ENCODE data around the gene RHOT2. TPM values are rescaled to one million over a fixed set of nuclear protein-coding genes. Genes with fewer than 3 reads are reported as not detected.

RHOT2 gene
- total RNA-seq, 1 donor from 2014 or later: 90.3 TPM

DNA sequence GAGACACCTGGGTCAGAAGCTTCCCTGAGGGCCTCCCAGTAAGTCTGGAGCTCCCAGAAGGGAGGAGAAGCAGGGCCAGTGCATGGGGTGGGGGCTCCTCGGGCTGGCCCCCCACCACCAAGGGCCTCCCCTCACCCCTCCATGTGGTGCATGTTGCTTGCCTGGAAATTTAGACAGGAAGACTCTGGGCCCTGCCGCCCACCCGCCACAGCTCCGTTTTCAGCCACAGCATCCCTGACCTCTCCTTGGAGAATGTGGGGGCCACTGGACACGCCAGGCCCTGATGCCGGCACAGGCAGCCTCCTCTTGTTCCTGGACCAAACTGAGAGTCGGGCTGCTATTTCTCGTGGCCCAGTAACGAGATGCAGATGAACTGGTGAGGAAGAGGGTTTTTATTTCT is 29.1 kb upstream of the RHOT2 start:
- Histone ChIP-seq H3K4me1 (peaks cover 60% of the 10 kb centered on the region), H3K36me3 (peaks cover 15% of the 10 kb centered on the region), H3K9me3 (replicated peaks) (no peaks in the 10 kb centered on the region), H3K4me3 (no peak overlapping the region), H3K27me3 (ENCODE audit: low read depth) (no peaks in the 10 kb centered on the region), H3K27ac (replicated peaks) (peak overlapping the region; percentile 99)
- intact Hi-C loops (cut with micrococcal nuclease): no loop called here
- TF ChIP-seq, protein P1, sequence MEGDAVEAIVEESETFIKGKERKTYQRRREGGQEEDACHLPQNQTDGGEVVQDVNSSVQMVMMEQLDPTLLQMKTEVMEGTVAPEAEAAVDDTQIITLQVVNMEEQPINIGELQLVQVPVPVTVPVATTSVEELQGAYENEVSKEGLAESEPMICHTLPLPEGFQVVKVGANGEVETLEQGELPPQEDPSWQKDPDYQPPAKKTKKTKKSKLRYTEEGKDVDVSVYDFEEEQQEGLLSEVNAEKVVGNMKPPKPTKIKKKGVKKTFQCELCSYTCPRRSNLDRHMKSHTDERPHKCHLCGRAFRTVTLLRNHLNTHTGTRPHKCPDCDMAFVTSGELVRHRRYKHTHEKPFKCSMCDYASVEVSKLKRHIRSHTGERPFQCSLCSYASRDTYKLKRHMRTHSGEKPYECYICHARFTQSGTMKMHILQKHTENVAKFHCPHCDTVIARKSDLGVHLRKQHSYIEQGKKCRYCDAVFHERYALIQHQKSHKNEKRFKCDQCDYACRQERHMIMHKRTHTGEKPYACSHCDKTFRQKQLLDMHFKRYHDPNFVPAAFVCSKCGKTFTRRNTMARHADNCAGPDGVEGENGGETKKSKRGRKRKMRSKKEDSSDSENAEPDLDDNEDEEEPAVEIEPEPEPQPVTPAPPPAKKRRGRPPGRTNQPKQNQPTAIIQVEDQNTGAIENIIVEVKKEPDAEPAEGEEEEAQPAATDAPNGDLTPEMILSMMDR (IDR thresholded peaks at IDR 0.05; ENCODE audit: borderline replicate concordance): no peak
- no peak for DNase-seq

DNA sequence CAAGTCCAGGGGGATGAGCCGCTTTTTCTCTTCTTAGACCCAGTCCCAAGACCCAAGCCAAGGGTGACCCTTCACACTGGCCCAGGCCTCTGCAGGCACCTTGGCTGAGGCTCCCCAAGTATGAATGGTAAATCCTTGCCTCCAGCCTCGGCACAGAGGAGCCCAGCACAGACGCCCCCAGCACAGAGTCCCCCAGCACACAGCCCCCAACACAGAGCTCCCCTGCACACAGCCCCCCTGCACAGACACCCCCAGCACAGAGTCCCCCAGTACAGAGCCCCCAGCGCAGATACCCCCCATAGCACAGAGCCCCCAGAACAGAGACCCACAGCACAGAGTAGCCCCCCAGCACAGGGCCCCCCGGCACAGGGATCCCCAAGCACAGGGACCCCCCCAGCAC is 27.3 kb upstream of the RHOT2 start:
- peak overlapping the region; percentile 87 for H3K4me3 ChIP-seq
- intact Hi-C loops (cut with micrococcal nuclease): no loop called here
- no peak for DNase-seq
- H3K9me3 ChIP-seq (replicated peaks): no peaks in the 10 kb centered on the region
- H3K4me1 ChIP-seq: peaks cover 68% of the 10 kb centered on the region
- peak overlapping the region; percentile 97 for H3K27ac ChIP-seq (replicated peaks)
- peaks cover 7% of the 10 kb centered on the region for H3K36me3 ChIP-seq
- TF ChIP-seq, protein P1 (IDR thresholded peaks at IDR 0.05; ENCODE audit: borderline replicate concordance): no peak
- H3K27me3 ChIP-seq (ENCODE audit: low read depth): no peaks in the 10 kb centered on the region

DNA sequence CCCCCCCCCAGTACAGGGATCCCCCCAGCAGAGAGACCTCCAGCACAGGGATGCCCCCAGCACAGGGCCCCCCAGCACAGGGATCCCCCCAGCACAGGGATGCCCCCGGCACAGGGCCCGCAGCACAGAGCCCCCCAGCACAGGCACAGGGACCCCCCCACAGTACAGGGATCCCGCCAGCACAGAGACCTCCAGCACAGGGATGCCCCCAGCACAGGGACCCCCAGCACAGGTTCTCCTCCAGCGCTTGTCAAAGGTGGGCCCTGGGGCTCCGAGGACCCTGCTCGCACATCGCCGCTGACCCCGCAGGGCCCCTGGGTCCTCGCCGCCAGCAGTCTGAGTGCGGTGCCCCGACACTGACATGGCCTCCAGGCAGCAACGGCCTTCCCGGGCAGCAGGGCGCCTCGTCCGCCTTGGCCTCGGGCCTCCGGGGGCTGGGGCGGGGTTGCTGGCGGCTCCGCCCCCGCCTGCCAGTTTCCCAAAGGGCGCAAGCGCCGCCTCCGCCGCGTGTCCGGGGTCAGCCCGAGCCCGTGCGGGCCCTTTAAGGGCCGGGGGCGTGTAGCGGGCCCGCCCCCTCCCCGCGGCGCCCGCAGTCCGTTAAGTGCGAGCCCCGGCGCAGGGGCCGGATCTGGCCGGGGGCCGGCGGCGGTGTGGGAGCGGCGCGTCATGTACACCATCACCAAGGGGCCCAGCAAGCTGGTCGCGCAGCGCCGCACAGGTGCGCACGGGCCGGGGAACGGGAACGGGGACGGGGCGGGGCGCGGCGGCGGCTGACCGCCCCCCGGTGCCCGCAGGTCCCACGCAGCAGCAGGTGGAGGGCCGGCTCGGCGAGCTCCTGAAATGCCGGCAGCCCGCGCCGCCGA is 26.4 kb upstream of the RHOT2 start, which contains the start of gene MCRIP2:
MCRIP2 (plus strand) TSS at position 503 of the 863 bp plus-strand sequence; CDS start at position 667, 164 bp downstream.
- H3K9me3 ChIP-seq (replicated peaks): no peaks in the 10 kb centered on the region
- no peaks in the 10 kb centered on the region for H3K27me3 ChIP-seq (ENCODE audit: low read depth)
- H3K27ac ChIP-seq (replicated peaks): peak within 1 kb of the TSS; percentile 97
- TF ChIP-seq, protein P1 (IDR thresholded peaks at IDR 0.05; ENCODE audit: borderline replicate concordance): no peak
- peaks cover 7% of the 10 kb centered on the region for H3K36me3 ChIP-seq
- intact Hi-C loops (cut with micrococcal nuclease): no loop called here
- peak within 1 kb of the TSS; percentile 87 for H3K4me3 ChIP-seq
- H3K4me1 ChIP-seq: peaks cover 70% of the 10 kb centered on the region
- peak; percentile 89 for DNase-seq

DNA sequence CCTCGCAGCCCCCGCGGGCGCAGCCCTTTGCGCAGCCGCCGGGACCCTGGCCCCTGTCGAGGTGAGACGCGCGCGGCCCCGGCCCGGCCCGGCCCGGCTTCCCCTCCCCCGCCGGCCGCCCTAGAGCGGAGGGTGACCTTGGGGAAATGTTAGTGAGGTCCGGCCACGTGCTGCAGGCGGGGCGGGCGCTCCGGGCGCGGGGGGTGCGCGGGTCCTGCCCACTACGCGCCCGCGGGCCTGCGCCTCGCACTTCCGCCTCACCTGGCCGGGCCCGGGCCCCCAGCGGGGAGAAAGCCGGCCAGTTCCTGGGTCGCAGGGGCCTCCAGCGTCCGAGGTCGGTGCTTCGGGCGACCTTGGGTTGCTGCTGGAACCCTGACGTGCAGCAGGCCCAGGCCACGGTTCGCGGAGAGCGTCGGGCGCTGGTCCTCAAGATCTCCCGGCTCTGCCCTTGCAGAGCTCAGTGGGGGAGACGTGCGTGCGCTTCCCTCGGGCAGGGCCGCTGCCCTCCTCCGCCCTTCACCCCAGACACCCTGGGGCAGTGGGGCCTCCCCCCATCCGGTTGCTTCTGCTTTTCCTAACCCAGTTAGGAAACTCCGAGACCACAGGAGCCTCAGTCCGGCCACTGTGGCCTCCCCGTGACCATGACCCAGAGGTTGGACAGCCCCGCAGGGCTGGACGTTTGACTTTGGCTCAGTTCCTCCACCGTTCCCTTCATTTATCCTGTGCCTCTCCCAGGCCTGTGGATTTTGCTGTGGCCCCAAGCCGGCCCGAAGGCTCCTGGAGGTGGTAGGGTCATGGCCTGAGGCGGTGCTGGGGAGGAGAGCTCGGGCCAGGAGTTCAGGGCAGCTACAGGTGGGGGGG is 25.5 kb upstream of the RHOT2 start:
- TF ChIP-seq, protein P1 (IDR thresholded peaks at IDR 0.05; ENCODE audit: borderline replicate concordance): no peak
- peak overlapping the region; percentile 87 for H3K4me3 ChIP-seq
- intact Hi-C loops (cut with micrococcal nuclease): no loop called here
- peak; percentile 67 for DNase-seq
- no peaks in the 10 kb centered on the region for H3K9me3 ChIP-seq (replicated peaks)
- H3K27me3 ChIP-seq (ENCODE audit: low read depth): no peaks in the 10 kb centered on the region
- H3K27ac ChIP-seq (replicated peaks): peak overlapping the region; percentile 97
- peaks cover 74% of the 10 kb centered on the region for H3K4me1 ChIP-seq
- H3K36me3 ChIP-seq: peaks cover 7% of the 10 kb centered on the region

DNA sequence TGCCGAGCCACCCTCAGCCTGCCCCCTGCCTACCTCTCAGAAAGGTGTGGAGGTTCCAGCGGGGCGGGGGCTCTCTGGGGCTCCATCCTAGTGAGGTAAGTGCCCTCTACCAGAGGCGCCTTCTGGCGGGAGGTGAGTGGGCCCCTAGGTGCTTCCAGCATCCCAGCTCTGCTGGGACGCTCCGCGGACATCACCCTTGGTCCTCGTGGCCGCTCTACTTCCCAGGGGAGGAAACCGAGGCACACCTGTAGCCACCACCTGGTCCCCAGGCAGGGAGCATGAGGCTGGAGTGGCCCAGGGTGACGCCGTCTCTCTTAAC is 24.9 kb upstream of the RHOT2 start:
- H3K27me3 ChIP-seq (ENCODE audit: low read depth): no peaks in the 10 kb centered on the region

More for the DNA sequence above, 24.9 kb upstream of the RHOT2 start:
- intact Hi-C loops (cut with micrococcal nuclease): no loop called here
- Histone ChIP-seq H3K27ac (replicated peaks) (peak overlapping the region; percentile 97), H3K4me1 (peaks cover 74% of the 10 kb centered on the region), H3K9me3 (replicated peaks) (no peaks in the 10 kb centered on the region), H3K4me3 (peak overlapping the region; percentile 87), H3K36me3 (peaks cover 7% of the 10 kb centered on the region)
- TF ChIP-seq, protein P1 (IDR thresholded peaks at IDR 0.05; ENCODE audit: borderline replicate concordance): no peak
- DNase-seq: no peak

Data from left ventricle myocardium inferior (tissue), 1 donor.